HepG2 (cell line): Measurements from ENCODE around the gene EPS8. TPM values are rescaled to one million over a fixed set of nuclear protein-coding genes. Genes with fewer than 3 reads are reported as not detected.

ENCODE experiments used
- ATAC-seq: fragments of 200-7000 bp; cut with Tn5 transposase; 3 replicates; pipeline ENCODE4 v1.9.1; 2020; ENCODE audit warnings: mild to moderate bottlenecking, moderate library complexity
- BruUV-seq: library from RNA; stranded (reverse); fragments of 400-500 nt; replicated peaks from 2 replicates; lab custom pipeline; 2021; lab: Mats Ljungman, UMichigan
- CTCF ChIA-PET: fragments of 300-600 bp; formaldehyde crosslinking; extraction: SDS; loops from one replicate; lab custom pipeline; 2021; ENCODE audit warnings: low total read pairs, inconsistent platforms, low intra/inter-chr PET ratio; lab: Yijun Ruan, JAX
- POLR2A ChIA-PET: fragments of 350-600 bp; sonication (Branson Sonifier 250); formaldehyde crosslinking; loops from one replicate; lab custom pipeline; 2020; ENCODE audit warnings: antibody characterized with exemption, inconsistent platforms; lab: Yijun Ruan, JAX
- DNase-seq: peaks from one replicate; pipeline ENCODE4 v3.0.0-alpha.2; 2015; ENCODE audit warnings: low spot score
- FAIRE-seq: peaks from 3 replicates; lab custom pipeline; 2011; peaks lifted over from hg19 to GRCh38; lab: Jason Lieb, UNC
- H2AFZ ChIP-seq: one replicate; pipeline ENCODE4 v1.6.1; 2011; ENCODE audit warnings: low read length, inconsistent platforms
- H3K27ac ChIP-seq: fragments of 300-600 bp; 3 replicates; pipeline ENCODE4 v1.8.0; 2011; ENCODE audit warnings: mixed run types, mild to moderate bottlenecking, mixed read lengths, low read length, inconsistent platforms; ENCODE audit not compliant: insufficient read depth; ENCODE audit errors: extremely low read length
- H3K27me3 ChIP-seq, 2 experiments: fragments of 200-600 bp in 1 of 2; 2 replicates in 1 of 2; 3 replicates in 1 of 2; pipeline versions ENCODE4 v1.6.0 to v1.8.0; 2011; ENCODE audit warnings: low read length in 2 of 2, mild to moderate bottlenecking in 2 of 2, moderate library complexity in 2 of 2, inconsistent platforms in 1 of 2; ENCODE audit not compliant: insufficient read depth in 2 of 2, control insufficient read depth in 1 of 2
- H3K36me3 ChIP-seq, 2 experiments: fragments of 200-600 bp in 1 of 2; replicated peaks in 1 of 2; 2 replicates in 1 of 2; 3 replicates in 1 of 2; pipeline versions ENCODE4 v1.5.1 to v1.8.0; 2011; ENCODE audit warnings: low read length in 2 of 2, inconsistent platforms in 1 of 2; ENCODE audit not compliant: insufficient read depth in 2 of 2, control insufficient read depth in 1 of 2
- H3K4me1 ChIP-seq: 2 replicates; pipeline ENCODE4 v1.5.1; 2012; ENCODE audit warnings: low read length, inconsistent platforms; ENCODE audit not compliant: insufficient read depth
- H3K4me2 ChIP-seq: 2 replicates; pipeline ENCODE4 v1.6.0; 2011; ENCODE audit warnings: low read depth, low read length, inconsistent platforms
- H3K4me3 ChIP-seq, 3 experiments: fragments of 200-600 bp in 1 of 3; sonication (generic), shearing (Covaris generic) in 1 of 3; replicated peaks in 1 of 3; 2 replicates each; pipeline ENCODE4 v1.5.1; 2011 to 2016; ENCODE audit warnings: low read length in 3 of 3, inconsistent platforms in 2 of 3, low read depth in 2 of 3, mild to moderate bottlenecking in 2 of 3, control low read depth in 1 of 3, mixed read lengths in 1 of 3; ENCODE audit not compliant: insufficient read depth in 1 of 3
- H3K79me2 ChIP-seq: one replicate; pipeline ENCODE4 v1.6.1; 2011; ENCODE audit warnings: low read length, inconsistent platforms; ENCODE audit not compliant: insufficient read depth
- H3K9ac ChIP-seq: 2 replicates; pipeline ENCODE4 v1.6.0; 2011; ENCODE audit warnings: mild to moderate bottlenecking, low read depth, low read length, inconsistent platforms; ENCODE audit not compliant: insufficient read depth
- H3K9me3 ChIP-seq: 2 replicates; pipeline ENCODE4 v1.5.1; 2012; ENCODE audit warnings: mild to moderate bottlenecking, low read length
- H4K20me1 ChIP-seq: 2 replicates; pipeline ENCODE4 v1.6.0; 2011; ENCODE audit warnings: inconsistent platforms, mild to moderate bottlenecking, low read length, moderate library complexity; ENCODE audit not compliant: insufficient read depth
- MAFK ChIP-seq, 2 experiments: IDR thresholded peaks in 1 of 2; conservative IDR thresholded peaks in 1 of 2; 2 replicates each; pipeline ENCODE4 v1.6.1; 2011; ENCODE audit warnings: improper control_type of control experiment in 2 of 2, low read length in 2 of 2
- MTF2 ChIP-seq: sonication (generic); formaldehyde crosslinking; IDR thresholded peaks from 2 replicates; pipeline ENCODE4 v1.5.0; 2020; ENCODE audit warnings: missing genetic modification reagents, borderline replicate concordance
- PHF5A ChIP-seq: IDR thresholded peaks from one replicate; pipeline ENCODE4 v1.6.1; 2018; ENCODE audit warnings: low read depth, missing genetic modification reagents; ENCODE audit not compliant: unreplicated experiment
- POLR2A ChIP-seq, 2 experiments: IDR thresholded peaks; 2 replicates each; pipeline ENCODE4 v1.6.1; 2011; ENCODE audit warnings: low read depth in 2 of 2, low read length in 2 of 2, mild to moderate bottlenecking in 1 of 2, moderate library complexity in 1 of 2; ENCODE audit not compliant: insufficient read depth in 1 of 2
- REPIN1 ChIP-seq: sonication (generic); formaldehyde crosslinking; IDR thresholded peaks from 2 replicates; pipeline ENCODE4 v1.8.0; 2022; ENCODE audit warnings: missing genetic modification reagents, low read depth, mild to moderate bottlenecking, borderline replicate concordance
- SOX6 ChIP-seq, 2 experiments: fragments of 450-650 bp in 1 of 2; sonication (generic) in 1 of 2; formaldehyde crosslinking in 1 of 2; IDR thresholded peaks; 2 replicates each; pipeline versions ENCODE4 v1.4.0 to v1.6.1; 2017 to 2020; ENCODE audit warnings: antibody characterized with exemption in 1 of 2, mild to moderate bottlenecking in 1 of 2, missing genetic modification reagents in 1 of 2
- XRCC5 ChIP-seq: fragments of 200-400 bp; formaldehyde crosslinking; optimal IDR thresholded peaks from 2 replicates; pipeline ENCODE3; 2017; ENCODE audit warnings: mild to moderate bottlenecking, low read length
- ZBTB21 ChIP-seq: sonication (generic); formaldehyde crosslinking; IDR thresholded peaks from 2 replicates; pipeline ENCODE4 v1.4.0; 2020; ENCODE audit warnings: missing genetic modification reagents
- ZBTB3 ChIP-seq: sonication (generic); formaldehyde crosslinking; IDR thresholded peaks from 2 replicates; pipeline ENCODE4 v1.4.0; 2020; ENCODE audit warnings: low read depth, mild to moderate bottlenecking, moderate library complexity, missing genetic modification reagents, borderline replicate concordance
- ZNF10 ChIP-seq: sonication (generic); formaldehyde crosslinking; IDR thresholded peaks from 2 replicates; pipeline ENCODE4 v1.4.0; 2020; ENCODE audit warnings: mild to moderate bottlenecking, low read depth, missing genetic modification reagents, borderline replicate concordance
- ZNF17 ChIP-seq: sonication (generic); formaldehyde crosslinking; IDR thresholded peaks from 2 replicates; pipeline ENCODE4 v1.5.0; 2020; ENCODE audit warnings: mild to moderate bottlenecking, missing genetic modification reagents
- ZNF816 ChIP-seq: sonication (generic); formaldehyde crosslinking; IDR thresholded peaks from 2 replicates; pipeline ENCODE4 v1.8.0; 2022; ENCODE audit warnings: missing genetic modification reagents, mild to moderate bottlenecking, borderline replicate concordance
- ZNF879 ChIP-seq: sonication (generic); formaldehyde crosslinking; IDR thresholded peaks from 2 replicates; pipeline ENCODE4 v1.8.1; 2023; ENCODE audit warnings: missing genetic modification reagents
- ZSCAN20 ChIP-seq: sonication (generic); formaldehyde crosslinking; IDR thresholded peaks from 2 replicates; pipeline ENCODE4 v1.4.0; 2020; ENCODE audit warnings: missing genetic modification reagents, mild to moderate bottlenecking, borderline replicate concordance
- WGBS: methylation state at CpG from one replicate; pipeline ENCODE4 v1.1.6; 2017; ENCODE audit warnings: low lambda C conversion rate; 5-methylcytosine and 5-hydroxymethylcytosine counted together
- in situ Hi-C: cut with HindIII; loops from 2 replicates; pipeline ENCODE4 v1.10.0; 2017; ENCODE audit warnings: low pct_unique_long_range_greater_than_20kb; ENCODE audit not compliant: extremely low pct_ligation_motif_present
- intact Hi-C: fragments of 100-400 bp; cut with micrococcal nuclease; formaldehyde crosslinking; loops from one replicate; pipeline ENCODE4 v1.10.0; 2022; ENCODE audit not compliant: unreplicated experiment
- polyA plus RNA-seq, 8 experiments: library from polyadenylated mRNA; depleted of rRNA in 3 of 8; stranded (reverse) in 7 of 8; unstranded in 1 of 8; fragments of >200 nt; fragmentation: Illumina TruSeq in 4 of 8; extraction: Trizol in 4 of 8; gene quantifications; 2 replicates each; pipeline versions ENCODE4 v1.2.1 to v1.2.3, GENCODE V29; 2011 to 2016; ENCODE audit warnings: low read depth in 4 of 8, missing spikeins in 1 of 8, mixed read lengths in 1 of 8; ENCODE audit not compliant: insufficient read depth in 1 of 8
- total RNA-seq, 5 experiments: library from RNA; depleted of rRNA; stranded (reverse); fragments of >200 nt; fragmentation: Illumina TruSeq; extraction: Trizol; gene quantifications; 2 replicates each; pipeline ENCODE4 v1.2.3, GENCODE V29; 2016; ENCODE audit warnings: low read depth in 1 of 5
- TF ChIP-seq, protein P1 (sequence below): sonication (generic); formaldehyde crosslinking; IDR thresholded peaks from 2 replicates; pipeline ENCODE4 v1.4.0; 2020; ENCODE audit warnings: mild to moderate bottlenecking, missing genetic modification reagents
- TF ChIP-seq, protein P2 (sequence below): IDR thresholded peaks from 2 replicates; pipeline ENCODE4 v1.6.1; 2016; ENCODE audit warnings: low read depth, borderline replicate concordance
- TF ChIP-seq, protein P3 (sequence below): sonication (generic); formaldehyde crosslinking; IDR thresholded peaks from 2 replicates; pipeline ENCODE4 v1.8.0; 2022; ENCODE audit warnings: missing genetic modification reagents, mild to moderate bottlenecking, inconsistent platforms, borderline replicate concordance

EPS8 gene
- total and polyA plus RNA-seq, 2 of the 13 experiments (the other 11 are each of a cell fraction or from before 2014, with no cell fraction given) = 37.1 to 43.4 TPM

DNA sequence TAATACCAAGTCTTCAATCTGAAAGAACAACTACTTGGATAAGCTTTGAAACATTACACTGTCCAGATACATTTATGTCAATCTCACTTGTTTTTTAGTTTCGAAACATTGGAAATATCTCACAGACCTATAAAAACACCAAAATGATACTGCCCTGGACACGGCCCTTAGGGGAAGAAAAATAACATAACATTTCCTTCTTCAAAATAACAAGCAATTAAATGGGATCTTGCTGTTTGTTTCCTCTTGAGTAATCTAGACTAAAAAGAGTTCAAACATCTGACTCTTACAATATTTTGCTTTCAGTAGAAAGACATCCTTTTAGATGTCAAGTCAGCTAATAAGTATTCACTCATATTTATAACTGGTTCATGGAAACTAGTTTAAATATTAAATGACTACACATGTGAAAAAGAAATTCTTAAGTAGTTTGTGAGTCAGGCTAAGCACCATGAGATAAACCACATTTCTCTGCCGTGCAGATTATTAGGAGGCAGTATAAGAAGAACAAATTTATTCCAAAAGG, 87.5 kb downstream of the EPS8 start:
- BruUV-seq = no TSS peak

DNA sequence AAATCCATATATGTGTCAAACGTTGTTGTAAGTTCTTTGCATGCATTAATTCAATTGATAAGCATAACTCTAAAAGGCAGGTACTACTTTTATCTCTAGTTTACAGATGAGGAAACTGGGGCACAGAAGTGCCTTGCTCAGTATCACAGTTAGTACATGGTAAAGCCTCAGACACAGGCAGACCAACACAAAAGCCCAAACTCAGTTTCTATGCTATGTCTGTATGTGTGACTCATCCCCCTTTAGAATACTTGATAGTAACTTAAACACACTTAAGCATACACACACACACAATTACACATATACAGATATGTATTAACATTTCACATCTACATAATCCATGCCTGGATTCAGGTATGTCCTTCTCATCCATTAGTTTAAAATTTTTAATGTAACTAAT, 88.0 kb downstream of the EPS8 start:
- 95% methylated on average over 1 of the region's 1 CpG for WGBS
- DNase-seq (no peak), ATAC-seq (no peak), FAIRE-seq (no peak)
- Histone ChIP-seq H4K20me1 (no peaks in the 10 kb centered on the region), H3K9ac (no peak overlapping the region), H3K9me3 (no peaks in the 10 kb centered on the region), H2AFZ (no peak overlapping the region), H3K4me2 (no peak overlapping the region), H3K27me3 (no peaks in the 10 kb centered on the region), H3K4me3 (no peak overlapping the region), H3K27ac (no peak overlapping the region), H3K79me2 (peaks cover 43% of the 10 kb centered on the region), H3K4me1 (peaks cover 24% of the 10 kb centered on the region), H3K36me3 (no peaks in the 10 kb centered on the region)
- in situ Hi-C loops = no loop called here
- intact Hi-C loops = no loop called here
- ChIA-PET CTCF (no interaction called here), POLR2A (no interaction called here)
- no TSS peak for BruUV-seq
- TF ChIP-seq ZNF879 (CRISPR knock-in tag) (no peak), ZNF816 (CRISPR knock-in tag) (no peak), ZNF17 (CRISPR knock-in tag) (no peak), POLR2A (IDR thresholded peaks at IDR 0.05; ENCODE audit: insufficient read depth in 1 of 2, low read depth in 2 of 2, low read length in 2 of 2) (no peak), XRCC5 (no peak), ZBTB3 (no peak), SOX6 (IDR thresholded peaks at IDR 0.05) (no peak), SOX6 (CRISPR knock-in tag; IDR thresholded peaks at IDR 0.05) (no peak), ZSCAN20 (CRISPR knock-in tag) (no peak), ZNF10 (CRISPR knock-in tag) (no peak), REPIN1 (CRISPR knock-in tag) (no peak), PHF5A (CRISPR knock-in tag) (no peak), ZBTB21 (CRISPR knock-in tag) (no peak)
- TF ChIP-seq, protein P1, sequence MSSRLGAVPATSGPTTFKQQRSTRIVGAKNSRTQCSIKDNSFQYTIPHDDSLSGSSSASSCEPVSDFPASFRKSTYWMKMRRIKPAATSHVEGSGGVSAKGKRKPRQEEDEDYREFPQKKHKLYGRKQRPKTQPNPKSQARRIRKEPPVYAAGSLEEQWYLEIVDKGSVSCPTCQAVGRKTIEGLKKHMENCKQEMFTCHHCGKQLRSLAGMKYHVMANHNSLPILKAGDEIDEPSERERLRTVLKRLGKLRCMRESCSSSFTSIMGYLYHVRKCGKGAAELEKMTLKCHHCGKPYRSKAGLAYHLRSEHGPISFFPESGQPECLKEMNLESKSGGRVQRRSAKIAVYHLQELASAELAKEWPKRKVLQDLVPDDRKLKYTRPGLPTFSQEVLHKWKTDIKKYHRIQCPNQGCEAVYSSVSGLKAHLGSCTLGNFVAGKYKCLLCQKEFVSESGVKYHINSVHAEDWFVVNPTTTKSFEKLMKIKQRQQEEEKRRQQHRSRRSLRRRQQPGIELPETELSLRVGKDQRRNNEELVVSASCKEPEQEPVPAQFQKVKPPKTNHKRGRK = no peak
- TF ChIP-seq, protein P2, sequence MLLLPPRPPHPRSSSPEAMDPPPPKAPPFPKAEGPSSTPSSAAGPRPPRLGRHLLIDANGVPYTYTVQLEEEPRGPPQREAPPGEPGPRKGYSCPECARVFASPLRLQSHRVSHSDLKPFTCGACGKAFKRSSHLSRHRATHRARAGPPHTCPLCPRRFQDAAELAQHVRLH (CRISPR knock-in tag) = no peak
- TF ChIP-seq, protein P3, sequence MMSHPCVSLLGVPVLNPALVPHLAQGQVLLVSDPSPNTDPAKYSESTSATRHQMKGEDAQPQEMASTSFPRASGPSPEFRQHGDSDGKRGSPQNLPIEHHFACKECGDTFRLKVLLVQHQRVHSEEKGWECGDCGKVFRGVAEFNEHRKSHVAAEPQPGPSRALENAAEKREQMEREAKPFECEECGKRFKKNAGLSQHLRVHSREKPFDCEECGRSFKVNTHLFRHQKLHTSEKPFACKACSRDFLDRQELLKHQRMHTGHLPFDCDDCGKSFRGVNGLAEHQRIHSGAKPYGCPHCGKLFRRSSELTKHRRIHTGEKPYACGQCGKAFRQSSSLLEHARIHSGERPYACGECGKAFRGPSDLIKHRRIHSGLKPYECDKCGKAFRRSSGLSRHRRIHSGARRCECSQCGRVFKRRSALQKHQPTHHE (CRISPR knock-in tag) = no peak

More for the DNA sequence above, 87.5 kb downstream of the EPS8 start:
- no peaks in the 10 kb centered on the region for H3K9me3 ChIP-seq
- WGBS = 91% methylated on average over 3 of the region's 3 CpGs
- POLR2A ChIA-PET = no interaction called here
- peaks cover 44% of the 10 kb centered on the region for H3K79me2 ChIP-seq
- no peak overlapping the region for H3K9ac ChIP-seq
- no peaks in the 10 kb centered on the region for H3K27me3 ChIP-seq
- peaks cover 27% of the 10 kb centered on the region for H3K4me1 ChIP-seq
- no peak overlapping the region for H3K27ac ChIP-seq
- no peak for DNase-seq
- no peak overlapping the region for H3K4me2 ChIP-seq
- TF ChIP-seq MTF2 (CRISPR knock-in tag) (no peak), MAFK (conservative IDR thresholded peaks at IDR 0.05 in 1 of 2, IDR thresholded peaks at IDR 0.05 in 1 of 2; ENCODE audit: low read length in 2 of 2) (peak in 1 of 2 experiments; percentile 34; a peak in 1 of 4 replicates)
- TF ChIP-seq, all 625 proteins: peak for 1
- CTCF ChIA-PET = no interaction called here
- no peaks in the 10 kb centered on the region for H3K36me3 ChIP-seq
- intact Hi-C loops (no loop called here), in situ Hi-C loops (no loop called here)
- H4K20me1 ChIP-seq = no peaks in the 10 kb centered on the region
- FAIRE-seq = no peak
- no peak for ATAC-seq
- no peak overlapping the region for H3K4me3 ChIP-seq
- no peak overlapping the region for H2AFZ ChIP-seq
